ENCODE data around the gene GPR87.

GRCh38 chr3:151293127-151293526, 23.5 kb downstream of the GPR87 start:
- TF ChIP-seq, protein P1, sequence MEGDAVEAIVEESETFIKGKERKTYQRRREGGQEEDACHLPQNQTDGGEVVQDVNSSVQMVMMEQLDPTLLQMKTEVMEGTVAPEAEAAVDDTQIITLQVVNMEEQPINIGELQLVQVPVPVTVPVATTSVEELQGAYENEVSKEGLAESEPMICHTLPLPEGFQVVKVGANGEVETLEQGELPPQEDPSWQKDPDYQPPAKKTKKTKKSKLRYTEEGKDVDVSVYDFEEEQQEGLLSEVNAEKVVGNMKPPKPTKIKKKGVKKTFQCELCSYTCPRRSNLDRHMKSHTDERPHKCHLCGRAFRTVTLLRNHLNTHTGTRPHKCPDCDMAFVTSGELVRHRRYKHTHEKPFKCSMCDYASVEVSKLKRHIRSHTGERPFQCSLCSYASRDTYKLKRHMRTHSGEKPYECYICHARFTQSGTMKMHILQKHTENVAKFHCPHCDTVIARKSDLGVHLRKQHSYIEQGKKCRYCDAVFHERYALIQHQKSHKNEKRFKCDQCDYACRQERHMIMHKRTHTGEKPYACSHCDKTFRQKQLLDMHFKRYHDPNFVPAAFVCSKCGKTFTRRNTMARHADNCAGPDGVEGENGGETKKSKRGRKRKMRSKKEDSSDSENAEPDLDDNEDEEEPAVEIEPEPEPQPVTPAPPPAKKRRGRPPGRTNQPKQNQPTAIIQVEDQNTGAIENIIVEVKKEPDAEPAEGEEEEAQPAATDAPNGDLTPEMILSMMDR (IDR thresholded peaks at IDR 0.05) = no peak
- TF ChIP-seq POLR2A (IDR thresholded peaks at IDR 0.05) = no peak
